Prostate gland (tissue), 2 donors: ENCODE measurements around the gene DPYD.

Experiments used
- POLR2AphosphoS5 ChIP-seq: sonication (generic); formaldehyde crosslinking; IDR thresholded peaks from one replicate; pipeline ENCODE4 v1.6.1; 2017; ENCODE audit warnings: antibody characterized with exemption
- TF ChIP-seq, protein P1 (sequence below), 4 experiments: fragments of 200-600 bp in 2 of 4; fragments of 450-650 bp in 2 of 4; sonication (generic) in 2 of 4; IDR thresholded peaks; 1 replicate in 3 of 4; 2 replicates in 1 of 4; pipeline ENCODE4 v1.5.1; 2016 to 2019; ENCODE audit warnings: antibody characterized with exemption in 4 of 4, mild to moderate bottlenecking in 2 of 4, moderate library complexity in 2 of 4

DNA sequence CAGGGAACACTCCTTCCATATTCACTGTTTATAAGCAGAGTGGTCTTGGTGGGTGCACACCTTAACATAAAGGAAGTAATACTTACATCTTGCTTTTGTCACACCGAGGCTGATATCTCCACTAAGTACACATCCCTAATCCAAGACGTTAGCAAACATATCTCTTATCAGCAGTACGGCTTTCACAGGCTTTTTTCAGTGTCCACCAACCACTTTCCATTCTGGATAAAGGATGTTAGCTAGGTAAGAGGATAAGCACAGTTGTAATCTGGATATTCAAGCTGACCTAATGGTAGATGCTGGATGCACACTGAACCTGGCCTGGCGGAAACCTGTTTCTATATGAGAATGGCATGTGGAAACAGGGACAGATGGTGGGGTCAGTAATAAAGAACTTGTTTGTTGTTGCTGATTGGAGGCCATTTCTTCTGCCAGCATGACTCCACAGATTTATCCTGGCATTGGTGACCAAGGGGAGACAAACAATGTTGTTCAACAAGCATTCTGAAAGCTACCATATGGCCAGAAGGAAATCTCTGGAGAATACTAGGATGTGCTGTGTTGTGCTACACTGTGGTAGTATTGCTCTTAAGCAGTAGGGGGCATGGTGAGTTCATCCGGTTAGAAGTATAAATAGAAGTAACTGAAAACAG, 782.8 kb downstream of the DPYD start:
- TF ChIP-seq, protein P1, sequence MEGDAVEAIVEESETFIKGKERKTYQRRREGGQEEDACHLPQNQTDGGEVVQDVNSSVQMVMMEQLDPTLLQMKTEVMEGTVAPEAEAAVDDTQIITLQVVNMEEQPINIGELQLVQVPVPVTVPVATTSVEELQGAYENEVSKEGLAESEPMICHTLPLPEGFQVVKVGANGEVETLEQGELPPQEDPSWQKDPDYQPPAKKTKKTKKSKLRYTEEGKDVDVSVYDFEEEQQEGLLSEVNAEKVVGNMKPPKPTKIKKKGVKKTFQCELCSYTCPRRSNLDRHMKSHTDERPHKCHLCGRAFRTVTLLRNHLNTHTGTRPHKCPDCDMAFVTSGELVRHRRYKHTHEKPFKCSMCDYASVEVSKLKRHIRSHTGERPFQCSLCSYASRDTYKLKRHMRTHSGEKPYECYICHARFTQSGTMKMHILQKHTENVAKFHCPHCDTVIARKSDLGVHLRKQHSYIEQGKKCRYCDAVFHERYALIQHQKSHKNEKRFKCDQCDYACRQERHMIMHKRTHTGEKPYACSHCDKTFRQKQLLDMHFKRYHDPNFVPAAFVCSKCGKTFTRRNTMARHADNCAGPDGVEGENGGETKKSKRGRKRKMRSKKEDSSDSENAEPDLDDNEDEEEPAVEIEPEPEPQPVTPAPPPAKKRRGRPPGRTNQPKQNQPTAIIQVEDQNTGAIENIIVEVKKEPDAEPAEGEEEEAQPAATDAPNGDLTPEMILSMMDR (IDR thresholded peaks at IDR 0.05), result peak in 3 of 4 experiments; percentile 53 to 71 (median 57)
- peak; percentile 27 for TF ChIP-seq POLR2AphosphoS5
